HG03442 (cell line): ENCODE measurements around the gene FOXB2.
"Not testable (repeated sequence)": the region's sequence is repeated elsewhere in the genome, so short reads cannot be mapped to it uniquely, and the experiment has no call there.

Experiments used
- ATAC-seq: cut with Tn5 transposase; IDR thresholded peaks from one replicate; pipeline ENCODE4 v1.9.1; 2021; ENCODE audit warnings: mild to moderate bottlenecking, moderate library complexity; ENCODE audit not compliant: unreplicated experiment

Gene FOXB2

GRCh38 chr9:77043743-77044142, 24.3 kb downstream of the FOXB2 start:
- ATAC-seq = not testable (repeated sequence)

GRCh38 chr9:77060681-77061080, 41.2 kb downstream of the FOXB2 start:
- not testable (repeated sequence) for ATAC-seq

- ATAC-seq = no peak
Observed at GRCh38 chr9:77063645-77064285, 44.3 kb downstream of the FOXB2 start.

- ATAC-seq = no peak
Observed at GRCh38 chr9:77066388-77066787, 46.9 kb downstream of the FOXB2 start.
